Common myeloid progenitor, CD34-positive (primary cell): ENCODE measurements around the gene PGP.

ENCODE experiments used
- CTCF ChIA-PET: fragments of 350-600 bp; sonication (Branson Sonifier 250); formaldehyde crosslinking; loops from one replicate; lab custom pipeline; 2021; ENCODE audit warnings: antibody characterized with exemption; lab: Charles Lee
- POLR2A ChIA-PET: fragments of 350-600 bp; sonication (Branson Sonifier 250); formaldehyde crosslinking; loops from one replicate; lab custom pipeline; 2021; ENCODE audit warnings: antibody characterized with exemption; lab: Charles Lee
- DNase-seq, 3 donors: peaks; one replicate each; pipeline versions ENCODE4 v3.0.0 to v3.0.0-alpha.2; 2013
- H3K27ac ChIP-seq, 2 experiments: 1 replicate in 1 of 2; 2 replicates in 1 of 2; pipeline ENCODE4 v1.7.0; 2013; ENCODE audit warnings: inconsistent platforms in 2 of 2, low read length in 2 of 2, mild to moderate bottlenecking in 2 of 2, low read depth in 1 of 2, moderate library complexity in 1 of 2; ENCODE audit not compliant: severe bottlenecking in 2 of 2, insufficient read depth in 1 of 2, poor library complexity in 1 of 2
- H3K27me3 ChIP-seq, 5 experiments: replicated peaks in 2 of 5; 1 replicate in 3 of 5; 2 replicates in 2 of 5; pipeline versions ENCODE4 v1.6.1 to v1.7.0; 2013; ENCODE audit warnings: low read length in 4 of 5, mild to moderate bottlenecking in 2 of 5, moderate library complexity in 2 of 5, inconsistent platforms in 1 of 5; ENCODE audit not compliant: insufficient read depth in 5 of 5, control insufficient read depth in 4 of 5
- H3K36me3 ChIP-seq, 4 experiments: 1 replicate in 2 of 4; 2 replicates in 2 of 4; pipeline versions ENCODE4 v1.6.1 to v1.7.0; 2013; ENCODE audit warnings: low read length in 3 of 4, control low read depth in 1 of 4, mild to moderate bottlenecking in 1 of 4; ENCODE audit not compliant: control insufficient read depth in 4 of 4, insufficient read depth in 4 of 4
- H3K4me1 ChIP-seq, 4 experiments: 1 replicate in 3 of 4; 2 replicates in 1 of 4; pipeline versions ENCODE4 v1.6.1 to v1.7.1; 2013; ENCODE audit warnings: low read length in 3 of 4, mild to moderate bottlenecking in 3 of 4, control low read depth in 1 of 4, inconsistent platforms in 1 of 4, moderate library complexity in 1 of 4; ENCODE audit not compliant: control insufficient read depth in 4 of 4, insufficient read depth in 4 of 4; ENCODE audit errors: control extremely low read depth in 1 of 4
- H3K4me3 ChIP-seq, 7 experiments: 1 replicate in 4 of 7; 2 replicates in 3 of 7; pipeline versions ENCODE4 v1.5.1 to v1.7.0; 2013; ENCODE audit warnings: mild to moderate bottlenecking in 7 of 7, low read length in 6 of 7, moderate library complexity in 6 of 7, inconsistent platforms in 2 of 7, low read depth in 2 of 7, control low read depth in 1 of 7; ENCODE audit not compliant: insufficient read depth in 4 of 7, control insufficient read depth in 1 of 7; ENCODE audit errors: extremely low read depth in 1 of 7
- H3K9me3 ChIP-seq, 5 experiments: 1 replicate in 4 of 5; 2 replicates in 1 of 5; pipeline versions ENCODE4 v1.6.1 to v1.7.1; 2013; ENCODE audit warnings: low read length in 4 of 5, mild to moderate bottlenecking in 2 of 5, inconsistent platforms in 1 of 5, low read depth in 1 of 5, moderate library complexity in 1 of 5; ENCODE audit not compliant: control insufficient read depth in 4 of 5, insufficient read depth in 2 of 5; ENCODE audit errors: control extremely low read depth in 1 of 5
- WGBS: methylation state at CpG from one replicate; pipeline ENCODE4 v1.1.5; 2013; ENCODE audit not compliant: insufficient coverage; 5-methylcytosine and 5-hydroxymethylcytosine counted together

The PGP gene

DNA sequence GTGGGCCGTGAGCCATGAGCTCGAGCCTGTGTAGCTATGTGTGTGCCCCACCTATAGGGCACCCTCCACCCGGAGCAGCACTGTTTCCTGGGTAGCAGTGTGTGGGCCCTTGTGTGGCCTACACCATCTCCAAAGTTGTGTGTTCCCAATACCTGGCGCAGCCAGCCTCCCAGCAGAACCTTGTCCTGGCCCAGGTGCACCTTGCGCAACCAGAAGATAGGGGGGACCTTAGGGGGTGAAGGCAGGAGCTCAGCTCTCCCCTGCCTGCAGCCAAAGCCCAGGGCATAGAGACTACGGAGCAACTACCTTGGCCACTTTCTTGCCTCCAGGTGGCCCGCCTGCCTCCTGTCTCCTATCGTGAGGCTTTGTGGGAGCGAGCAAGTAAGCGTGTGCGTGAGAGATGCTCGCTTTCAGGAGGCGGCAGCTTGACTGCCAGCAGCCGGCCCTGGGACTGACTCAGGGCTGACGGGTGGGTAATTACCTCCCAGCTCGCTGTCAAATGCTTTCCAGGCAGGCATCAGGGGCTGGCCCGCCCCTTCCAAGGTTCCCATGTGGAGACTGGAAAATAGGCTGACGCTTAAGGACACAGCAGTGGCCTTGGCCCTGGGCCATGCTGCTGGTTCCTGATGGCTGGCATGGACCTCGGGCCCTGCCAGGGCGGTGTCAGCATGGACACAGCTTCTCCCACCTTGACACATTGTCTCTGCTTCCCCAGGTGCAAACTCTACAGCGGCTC is 40.1 kb downstream of the PGP start:
- H3K27me3 ChIP-seq, result peaks cover 0 to 11% (median 0%) of the 10 kb centered on the region in 5 experiments
- no peak overlapping the region for H3K27ac ChIP-seq
- no peak for DNase-seq
- ChIA-PET CTCF (no interaction called here), POLR2A (interaction anchor here (0.5 kb wide), 1 partner anchor 270 kb away, joined by 8 read pairs; no protein-coding TSS in a partner anchor)
- WGBS, result 96% methylated on average over 21 of the region's 21 CpGs
- H3K4me3 ChIP-seq, result no peak overlapping the region
- H3K9me3 ChIP-seq, result no peaks in the 10 kb centered on the region
- H3K4me1 ChIP-seq, result no peaks in the 10 kb centered on the region
- H3K36me3 ChIP-seq, result peaks cover 2 to 82% (median 45%) of the 10 kb centered on the region in 4 experiments

GRCh38 chr16:2173916-2174315 is 40.7 kb downstream of the PGP start:
- Histone ChIP-seq H3K4me1 (no peaks in the 10 kb centered on the region), H3K36me3 (peaks cover 2 to 84% (median 48%) of the 10 kb centered on the region in 4 experiments), H3K9me3 (no peaks in the 10 kb centered on the region), H3K27ac (no peak overlapping the region), H3K27me3 (peaks cover 0 to 6% (median 0%) of the 10 kb centered on the region in 5 experiments), H3K4me3 (no peak overlapping the region)
- no peak for DNase-seq
- ChIA-PET POLR2A (interaction anchor here (0.6 kb wide), 1 partner anchor 44 kb away, joined by 3 read pairs; no protein-coding TSS in a partner anchor), CTCF (no interaction called here)
- 96% methylated on average over 4 of the region's 4 CpGs for WGBS

DNA sequence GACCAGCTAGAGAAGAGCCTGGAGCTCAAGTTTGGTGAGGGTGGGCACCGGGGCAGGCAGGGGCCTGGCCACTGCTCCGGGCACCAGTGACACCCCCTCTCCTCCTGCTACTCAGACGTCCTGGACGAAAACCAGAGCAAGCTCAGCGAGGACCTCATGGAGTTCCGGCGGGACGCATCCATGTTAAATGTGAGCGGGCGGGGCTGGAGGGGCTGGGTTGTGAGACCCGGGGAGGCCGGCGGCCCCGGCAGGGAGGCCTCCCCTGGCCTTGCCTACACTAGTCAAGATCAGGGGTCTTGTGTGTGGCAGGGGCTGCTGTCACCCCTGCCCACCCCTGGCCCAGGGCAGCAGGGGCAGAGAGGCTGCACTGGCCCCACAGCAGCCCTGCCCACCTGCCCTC is 41.3 kb downstream of the PGP start:
- H3K27ac ChIP-seq, result no peak overlapping the region
- peaks cover 0 to 4% (median 0%) of the 10 kb centered on the region in 5 experiments for H3K27me3 ChIP-seq
- ChIA-PET POLR2A (interaction anchor here (0.6 kb wide), 1 partner anchor 45 kb away, joined by 3 read pairs; no protein-coding TSS in a partner anchor), CTCF (interaction anchor here (1.2 kb wide), 1 partner anchor 26 kb away, joined by 3 read pairs; no protein-coding TSS in a partner anchor)
- H3K4me1 ChIP-seq, result no peaks in the 10 kb centered on the region
- DNase-seq, result no peak
- no peaks in the 10 kb centered on the region for H3K9me3 ChIP-seq
- no peak overlapping the region for H3K4me3 ChIP-seq
- WGBS, result 98% methylated on average over 12 of the region's 14 CpGs
- peaks cover 2 to 88% (median 50%) of the 10 kb centered on the region in 4 experiments for H3K36me3 ChIP-seq

DNA sequence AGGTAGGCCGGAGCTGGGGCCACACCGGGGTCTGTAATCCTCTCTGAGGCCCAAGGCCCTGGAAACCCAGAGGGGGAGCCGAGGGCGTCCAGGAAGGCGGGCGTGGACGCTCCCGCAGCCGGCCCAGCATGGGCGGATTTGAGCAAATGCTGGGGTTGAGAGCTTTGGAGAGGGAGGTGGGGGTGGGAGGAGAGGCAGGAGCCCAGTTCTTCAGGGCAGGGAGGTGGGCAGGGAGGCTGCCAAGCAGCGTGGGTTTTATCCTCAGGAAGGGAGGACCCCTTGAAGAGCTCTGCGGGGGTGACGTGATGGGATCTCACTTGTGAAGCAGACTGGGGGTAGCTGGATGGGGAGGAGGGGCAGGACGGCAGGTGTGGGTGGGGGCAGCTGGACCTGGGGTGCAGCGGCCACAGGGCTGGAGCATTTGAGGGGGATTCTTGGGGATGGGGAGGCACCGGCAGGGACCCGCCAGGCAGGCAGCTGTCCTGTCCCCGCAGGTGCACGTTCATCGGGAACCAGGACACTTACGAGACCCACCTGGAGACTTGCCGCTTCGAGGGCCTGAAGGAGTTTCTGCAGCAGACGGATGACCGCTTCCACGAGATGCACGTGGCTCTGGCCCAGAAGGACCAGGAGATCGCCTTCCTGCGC is 41.8 kb downstream of the PGP start:
- CTCF ChIA-PET, result interaction anchor here (1.2 kb wide), 1 partner anchor 25 kb away, joined by 3 read pairs; no protein-coding TSS in a partner anchor
- Histone ChIP-seq H3K4me1 (no peaks in the 10 kb centered on the region), H3K27me3 (no peaks in the 10 kb centered on the region), H3K4me3 (no peak overlapping the region), H3K27ac (no peak overlapping the region), H3K9me3 (no peaks in the 10 kb centered on the region), H3K36me3 (peaks cover 2 to 89% (median 55%) of the 10 kb centered on the region in 4 experiments)
- no peak for DNase-seq
- POLR2A ChIA-PET, result interaction anchor here (0.6 to 0.7 kb wide), 2 partner anchors 214 to 808 kb away, joined by 3 to 4 read pairs; partner anchors contain the start of gene NDUFB10
- 98% methylated on average over 21 of the region's 29 CpGs for WGBS

GRCh38 chr16:2171601-2172178 is 43.0 kb downstream of the PGP start:
- Histone ChIP-seq H3K27ac (no peak overlapping the region), H3K9me3 (no peaks in the 10 kb centered on the region), H3K4me3 (no peak overlapping the region), H3K4me1 (no peaks in the 10 kb centered on the region), H3K27me3 (no peaks in the 10 kb centered on the region), H3K36me3 (peaks cover 2 to 89% (median 57%) of the 10 kb centered on the region in 4 experiments)
- ChIA-PET POLR2A (no interaction called here), CTCF (no interaction called here)
- 98% methylated on average over 25 of the region's 28 CpGs for WGBS
- DNase-seq, result no peak

- peaks cover 2 to 89% (median 56%) of the 10 kb centered on the region in 4 experiments for H3K36me3 ChIP-seq
- no peak overlapping the region for H3K27ac ChIP-seq
- H3K4me3 ChIP-seq, result no peak overlapping the region
- WGBS, result 97% methylated on average over 40 of the region's 47 CpGs
- POLR2A ChIA-PET, result no interaction called here
- no peaks in the 10 kb centered on the region for H3K4me1 ChIP-seq
- H3K9me3 ChIP-seq, result no peaks in the 10 kb centered on the region
- no peaks in the 10 kb centered on the region for H3K27me3 ChIP-seq
- CTCF ChIA-PET, result interaction anchor here (0.9 kb wide), 1 partner anchor 17 kb away, joined by 3 read pairs; no protein-coding TSS in a partner anchor
- no peak for DNase-seq
Measured at GRCh38 chr16:2170587-2171435, 43.8 kb downstream of the PGP start.
